ENCODE results near the gene NSG1. TPM values are rescaled to one million over a fixed set of nuclear protein-coding genes. Genes with fewer than 3 reads are reported as not detected.

NSG1 gene
- total RNA-seq, 2 experiments from 2014 or later: 5.6 to 6.6 TPM

DNA sequence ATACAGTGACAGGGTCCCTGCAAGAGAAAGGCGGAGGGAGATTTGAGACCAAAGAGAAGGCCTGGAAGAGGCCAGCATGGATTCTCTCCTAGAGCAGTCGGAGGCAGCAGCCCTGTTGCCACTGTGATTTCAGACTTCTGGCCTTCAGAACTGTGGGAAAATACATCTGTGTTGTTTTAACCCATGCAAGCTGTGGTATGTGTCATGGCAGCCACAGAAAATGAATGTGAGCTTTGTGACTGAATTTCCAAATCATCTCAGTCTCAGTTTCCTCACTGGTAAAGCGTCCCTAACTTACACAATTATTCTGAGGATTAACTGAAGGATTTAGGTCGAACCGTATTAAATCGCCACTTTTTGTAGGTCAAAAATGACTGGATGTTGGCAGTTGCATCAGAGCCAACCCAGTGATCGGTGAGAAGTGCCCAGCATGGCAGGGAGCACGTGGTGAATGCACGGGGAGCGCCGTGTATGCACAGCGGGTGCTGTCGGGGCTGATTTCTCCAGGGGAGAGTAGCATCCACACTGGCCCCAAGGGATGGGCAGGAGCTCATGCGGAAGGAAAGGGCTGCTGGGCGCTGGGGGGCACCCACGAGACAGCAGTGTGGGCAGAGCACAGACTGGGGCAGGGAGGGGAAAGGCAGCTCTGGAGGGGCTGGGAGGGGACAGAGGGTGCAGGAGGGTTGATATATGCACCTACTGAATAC, 23.8 kb upstream of the NSG1 start:
- TF ChIP-seq, protein P1, sequence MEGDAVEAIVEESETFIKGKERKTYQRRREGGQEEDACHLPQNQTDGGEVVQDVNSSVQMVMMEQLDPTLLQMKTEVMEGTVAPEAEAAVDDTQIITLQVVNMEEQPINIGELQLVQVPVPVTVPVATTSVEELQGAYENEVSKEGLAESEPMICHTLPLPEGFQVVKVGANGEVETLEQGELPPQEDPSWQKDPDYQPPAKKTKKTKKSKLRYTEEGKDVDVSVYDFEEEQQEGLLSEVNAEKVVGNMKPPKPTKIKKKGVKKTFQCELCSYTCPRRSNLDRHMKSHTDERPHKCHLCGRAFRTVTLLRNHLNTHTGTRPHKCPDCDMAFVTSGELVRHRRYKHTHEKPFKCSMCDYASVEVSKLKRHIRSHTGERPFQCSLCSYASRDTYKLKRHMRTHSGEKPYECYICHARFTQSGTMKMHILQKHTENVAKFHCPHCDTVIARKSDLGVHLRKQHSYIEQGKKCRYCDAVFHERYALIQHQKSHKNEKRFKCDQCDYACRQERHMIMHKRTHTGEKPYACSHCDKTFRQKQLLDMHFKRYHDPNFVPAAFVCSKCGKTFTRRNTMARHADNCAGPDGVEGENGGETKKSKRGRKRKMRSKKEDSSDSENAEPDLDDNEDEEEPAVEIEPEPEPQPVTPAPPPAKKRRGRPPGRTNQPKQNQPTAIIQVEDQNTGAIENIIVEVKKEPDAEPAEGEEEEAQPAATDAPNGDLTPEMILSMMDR (IDR thresholded peaks at IDR 0.05): no peak
- H3K4me1 Mint-ChIP-seq (ENCODE audit: low read depth): peaks cover 2% of the 10 kb centered on the region
- CTCF ChIA-PET: no interaction called here
- H3K27me3 Mint-ChIP-seq: no peaks in the 10 kb centered on the region
- peaks cover 9% of the 10 kb centered on the region for H3K9me3 Mint-ChIP-seq
- POLR2A ChIA-PET: no interaction called here
- no peak for ATAC-seq
- H3K4me3 Mint-ChIP-seq: no peak overlapping the region
- intact Hi-C loops (cut with micrococcal nuclease): no loop called here
- no peak for DNase-seq
- no peaks in the 10 kb centered on the region for H3K36me3 Mint-ChIP-seq (ENCODE audit: low read depth)
- no peak overlapping the region for H3K27ac Mint-ChIP-seq

DNA sequence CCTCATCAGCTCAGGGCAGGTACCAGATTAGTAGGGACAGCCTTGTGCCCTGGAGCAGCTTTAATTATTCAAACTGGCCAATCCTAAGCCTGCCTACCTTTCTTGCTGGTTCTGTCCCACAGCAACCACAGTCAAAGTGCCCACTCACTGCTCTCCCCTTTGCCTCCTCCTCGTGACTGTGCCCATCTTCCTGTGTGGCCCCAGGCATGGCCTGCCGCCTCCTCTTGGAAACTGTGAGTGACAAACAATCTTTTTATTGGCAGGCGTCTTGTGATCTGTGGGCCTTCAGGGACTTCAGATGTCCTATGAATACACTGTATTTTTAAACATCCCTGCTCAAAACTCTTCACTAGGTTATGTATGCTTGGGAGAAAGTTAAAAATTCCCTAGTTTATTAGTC, 22.8 kb upstream of the NSG1 start:
- H3K9me3 Mint-ChIP-seq: peaks cover 9% of the 10 kb centered on the region

DNA sequence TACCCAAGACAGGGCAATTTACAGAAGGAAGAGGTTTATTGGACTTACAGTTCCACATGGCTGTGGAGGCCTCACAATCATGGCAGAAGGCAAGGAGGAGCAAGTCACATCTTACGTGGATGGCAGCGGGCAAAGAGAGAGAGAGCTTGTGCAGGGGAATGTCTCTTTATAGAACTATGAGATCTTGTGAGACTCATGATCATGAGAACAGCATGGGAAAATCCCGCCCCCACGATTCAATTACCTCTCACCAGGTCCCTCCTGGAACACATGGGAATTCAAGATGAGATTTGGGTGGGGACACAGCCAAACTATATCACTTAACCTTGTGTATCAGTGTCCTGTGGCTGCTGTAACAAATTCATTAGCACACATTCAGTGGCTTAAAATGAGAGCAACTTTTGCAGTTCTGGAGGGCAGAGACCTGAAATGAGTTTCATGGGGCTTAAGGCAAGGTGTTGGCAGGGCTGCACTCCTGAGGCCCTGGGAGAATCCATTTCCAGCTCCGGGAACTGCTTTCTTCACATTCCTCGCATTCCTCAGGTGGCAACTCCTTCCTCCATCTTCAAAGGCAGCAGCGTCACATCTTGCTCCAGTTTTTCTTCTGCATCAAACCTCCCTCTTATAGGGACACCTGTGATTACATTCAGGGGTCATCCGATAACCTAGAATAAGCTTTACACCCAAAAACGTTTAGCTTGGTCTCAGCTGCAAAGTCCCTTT, 22.3 kb upstream of the NSG1 start:
- DNase-seq (no peak), ATAC-seq (no peak)
- ChIA-PET POLR2A (no interaction called here), CTCF (interaction anchor here (1.4 kb wide), 1 partner anchor 20 kb away, joined by 5 read pairs; no protein-coding TSS in a partner anchor)
- TF ChIP-seq, protein P1 (IDR thresholded peaks at IDR 0.05): no peak
- peaks cover 2% of the 10 kb centered on the region for H3K4me1 Mint-ChIP-seq (ENCODE audit: low read depth)
- no peaks in the 10 kb centered on the region for H3K27me3 Mint-ChIP-seq
- no peaks in the 10 kb centered on the region for H3K36me3 Mint-ChIP-seq (ENCODE audit: low read depth)
- H3K9me3 Mint-ChIP-seq: peaks cover 9% of the 10 kb centered on the region
- no peak overlapping the region for H3K4me3 Mint-ChIP-seq
- H3K27ac Mint-ChIP-seq: no peak overlapping the region
- intact Hi-C loops (cut with micrococcal nuclease): no loop called here

More for the DNA sequence above, 22.8 kb upstream of the NSG1 start:
- TF ChIP-seq, protein P1 (IDR thresholded peaks at IDR 0.05): no peak
- no peak for DNase-seq
- POLR2A ChIA-PET: no interaction called here
- peaks cover 2% of the 10 kb centered on the region for H3K4me1 Mint-ChIP-seq (ENCODE audit: low read depth)
- CTCF ChIA-PET: no interaction called here
- H3K27ac Mint-ChIP-seq: no peak overlapping the region
- no peak overlapping the region for H3K4me3 Mint-ChIP-seq
- no peak for ATAC-seq
- H3K27me3 Mint-ChIP-seq: no peaks in the 10 kb centered on the region
- no peaks in the 10 kb centered on the region for H3K36me3 Mint-ChIP-seq (ENCODE audit: low read depth)
- intact Hi-C loops (cut with micrococcal nuclease): no loop called here

DNA sequence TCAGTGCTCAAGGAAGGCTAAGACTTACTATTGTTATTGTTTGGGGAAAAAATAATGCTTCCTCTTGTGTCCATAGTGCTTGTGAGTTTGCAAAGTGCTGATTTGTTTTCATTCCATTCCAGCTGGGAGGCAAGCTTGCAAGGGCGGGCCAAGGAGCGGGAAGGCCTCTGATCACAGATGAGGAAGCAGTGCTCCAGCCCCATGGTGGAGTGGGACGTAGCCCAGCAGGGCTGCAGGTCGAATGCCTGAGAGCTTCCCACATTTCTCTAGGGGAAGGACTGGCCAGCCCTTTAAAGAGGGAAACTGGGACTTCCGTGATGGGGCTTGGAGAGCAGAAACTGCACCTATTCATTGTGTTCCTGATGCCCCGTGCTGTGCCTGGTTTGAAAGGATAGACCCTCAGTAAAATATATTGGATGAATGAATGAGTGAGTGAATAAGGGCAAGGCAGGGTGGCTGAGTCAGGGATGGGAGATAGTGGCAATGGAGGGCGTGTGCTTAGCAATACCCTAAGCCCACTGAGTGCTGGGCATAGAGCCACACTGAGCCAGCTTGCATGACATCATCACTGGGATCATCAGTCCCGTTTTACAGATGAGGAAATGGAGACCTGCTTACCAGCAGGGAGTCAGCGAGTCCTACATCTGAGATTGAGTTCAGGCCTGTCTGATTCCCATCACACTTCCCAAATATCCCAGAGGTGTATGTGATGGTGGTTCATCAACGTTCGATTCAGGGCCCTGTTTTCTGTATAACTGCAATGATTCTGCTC, 17.9 kb upstream of the NSG1 start:
- ATAC-seq (no peak), DNase-seq (no peak)
- Mint-ChIP-seq H3K27me3 (no peaks in the 10 kb centered on the region), H3K4me1 (ENCODE audit: low read depth) (no peaks in the 10 kb centered on the region), H3K27ac (no peak overlapping the region), H3K4me3 (no peak overlapping the region), H3K36me3 (ENCODE audit: low read depth) (no peaks in the 10 kb centered on the region), H3K9me3 (peaks cover 9% of the 10 kb centered on the region)
- intact Hi-C loops (cut with micrococcal nuclease): no loop called here
- POLR2A ChIA-PET: no interaction called here
- TF ChIP-seq, protein P1 (IDR thresholded peaks at IDR 0.05): no peak
- CTCF ChIA-PET: no interaction called here

All from activated CD8-positive, alpha-beta T cell treated with anti-CD3 and anti-CD28 coated beads for 36 hours (primary cell).